GM12878 (cell line): ENCODE results near the gene PRKAG3.

ENCODE experiments used
- YY1 ChIP-seq: IDR thresholded peaks from 2 replicates; pipeline ENCODE4 v1.6.1; 2011; ENCODE audit warnings: low read depth, mild to moderate bottlenecking, low read length
- TF ChIP-seq, protein P1 (sequence below): fragments of 450-650 bp; IDR thresholded peaks from 2 replicates; pipeline ENCODE4 v1.6.1; 2017; ENCODE audit warnings: mild to moderate bottlenecking, low read depth, inconsistent platforms; ENCODE audit not compliant: poor library complexity, severe bottlenecking

DNA sequence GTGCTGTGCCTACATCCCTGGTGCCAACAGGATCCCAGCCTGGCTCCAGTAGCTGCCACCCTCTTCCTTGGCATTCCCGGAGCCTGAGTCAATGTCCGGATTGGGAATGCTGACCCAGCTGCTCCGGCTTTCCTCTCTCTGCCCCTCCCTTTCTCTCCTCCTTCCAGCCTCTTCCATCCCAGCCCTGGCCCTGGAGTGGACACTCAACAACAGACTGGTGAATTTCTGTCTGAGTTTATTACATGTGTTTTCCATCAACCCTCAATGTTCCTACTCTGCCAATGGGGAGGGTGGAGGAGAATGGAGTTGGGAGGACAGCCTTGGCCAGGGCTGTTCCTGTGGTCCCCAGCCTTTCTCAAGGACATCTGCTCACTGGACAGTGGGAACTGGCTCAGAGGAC lies 917 bp upstream of the PRKAG3 start:
- TF ChIP-seq, protein P1, sequence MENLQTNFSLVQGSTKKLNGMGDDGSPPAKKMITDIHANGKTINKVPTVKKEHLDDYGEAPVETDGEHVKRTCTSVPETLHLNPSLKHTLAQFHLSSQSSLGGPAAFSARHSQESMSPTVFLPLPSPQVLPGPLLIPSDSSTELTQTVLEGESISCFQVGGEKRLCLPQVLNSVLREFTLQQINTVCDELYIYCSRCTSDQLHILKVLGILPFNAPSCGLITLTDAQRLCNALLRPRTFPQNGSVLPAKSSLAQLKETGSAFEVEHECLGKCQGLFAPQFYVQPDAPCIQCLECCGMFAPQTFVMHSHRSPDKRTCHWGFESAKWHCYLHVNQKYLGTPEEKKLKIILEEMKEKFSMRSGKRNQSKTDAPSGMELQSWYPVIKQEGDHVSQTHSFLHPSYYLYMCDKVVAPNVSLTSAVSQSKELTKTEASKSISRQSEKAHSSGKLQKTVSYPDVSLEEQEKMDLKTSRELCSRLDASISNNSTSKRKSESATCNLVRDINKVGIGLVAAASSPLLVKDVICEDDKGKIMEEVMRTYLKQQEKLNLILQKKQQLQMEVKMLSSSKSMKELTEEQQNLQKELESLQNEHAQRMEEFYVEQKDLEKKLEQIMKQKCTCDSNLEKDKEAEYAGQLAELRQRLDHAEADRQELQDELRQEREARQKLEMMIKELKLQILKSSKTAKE, result no peak
- TF ChIP-seq YY1, result no peak
